Uterus (tissue), 4 donors: Measurements from ENCODE around the gene VSIG10L2. TPM values are rescaled to one million over a fixed set of nuclear protein-coding genes. Genes with fewer than 3 reads are reported as not detected.
A peak's percentile ranks its signal among the peaks of the same experiment; 100 is the strongest.

Source experiments
- DNase-seq, 2 donors: peaks; one replicate each; pipeline ENCODE4 v3.0.0-alpha.2; 2019 to 2020
- H3K27ac ChIP-seq, 2 donors: fragments of 200-600 bp; sonication (generic); 1 replicate in 1 of 2; 2 replicates in 1 of 2; pipeline ENCODE4 v1.5.1; 2016 to 2018
- H3K27me3 ChIP-seq, 2 donors: fragments of 200-600 bp; sonication (generic); one replicate each; pipeline ENCODE4 v1.5.1; 2018 to 2019; ENCODE audit warnings: control low read depth in 1 of 2
- H3K36me3 ChIP-seq, 2 donors: fragments of 200-600 bp; sonication (generic); one replicate each; pipeline ENCODE4 v1.5.1; 2019; ENCODE audit warnings: control low read depth in 1 of 2
- H3K4me1 ChIP-seq, 2 donors: fragments of 200-600 bp; sonication (generic); one replicate each; pipeline ENCODE4 v1.5.1; 2018 to 2019; ENCODE audit warnings: control low read depth in 1 of 2
- H3K4me3 ChIP-seq, 2 donors: fragments of 200-600 bp; sonication (generic); 1 replicate in 1 of 2; 2 replicates in 1 of 2; pipeline ENCODE4 v1.5.1; 2018 to 2019; ENCODE audit warnings: mild to moderate bottlenecking in 1 of 2
- H3K9me3 ChIP-seq, 2 donors: fragments of 200-600 bp; sonication (generic); one replicate each; pipeline ENCODE4 v1.5.1; 2019; ENCODE audit warnings: control low read depth in 1 of 2
- POLR2A ChIP-seq, 2 donors: fragments of 450-650 bp; IDR thresholded peaks; one replicate each; pipeline ENCODE4 v1.6.1; 2016; ENCODE audit warnings: antibody characterized with exemption in 2 of 2, mild to moderate bottlenecking in 1 of 2, moderate library complexity in 1 of 2
- intact Hi-C: fragments of 100-400 bp; cut with DNase I; formaldehyde crosslinking; loops from one replicate; pipeline ENCODE4 v1.15.1; 2023; ENCODE audit warnings: low total_unique reads
- total RNA-seq, 4 donors: library from RNA; depleted of rRNA in 3 of 4; stranded (reverse); fragments of >200 nt in 3 of 4; gene quantifications; one replicate each; pipeline versions ENCODE4 v1.1.0 to v1.2.4, GENCODE V29; 2014 to 2023
- TF ChIP-seq, protein P1 (sequence below), 4 experiments: fragments of 200-600 bp in 2 of 4; fragments of 450-650 bp in 2 of 4; sonication (generic) in 2 of 4; IDR thresholded peaks; one replicate each; pipeline ENCODE4 v1.5.1; 2016 to 2019; ENCODE audit warnings: antibody characterized with exemption in 4 of 4, mild to moderate bottlenecking in 2 of 4, moderate library complexity in 1 of 4
- donor health status: DM: yes; HTN: yes; CAD: no.

The VSIG10L2 gene
- total RNA-seq, 4 donors from 2014 or later, result 1.1 to 9.5 TPM; not detected in 2

DNA sequence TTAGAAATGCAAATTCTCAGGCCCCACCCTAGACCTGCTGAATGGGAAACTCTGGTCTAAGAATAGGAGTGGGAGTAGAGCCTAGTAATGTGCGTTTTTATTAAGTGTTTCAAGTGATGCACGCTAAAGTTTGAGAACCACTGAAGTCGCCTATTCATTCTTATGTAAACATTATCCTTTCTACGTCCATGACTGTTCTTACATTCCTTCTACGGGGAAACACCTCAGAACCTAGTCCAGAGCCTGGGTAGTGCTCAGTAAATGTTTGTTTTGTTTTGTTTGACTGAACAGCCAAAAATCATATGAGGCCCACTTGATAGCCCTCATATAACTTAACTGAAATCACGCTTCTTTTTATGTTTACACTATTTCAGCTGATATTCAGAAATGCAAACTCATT lies 29.8 kb downstream of the VSIG10L2 start:
- H3K27ac ChIP-seq, result no peak overlapping the region
- H3K4me1 ChIP-seq, result no peaks in the 10 kb centered on the region
- no peak for DNase-seq
- H3K4me3 ChIP-seq, result no peak overlapping the region
- intact Hi-C loops, result no loop called here
- TF ChIP-seq, protein P1, sequence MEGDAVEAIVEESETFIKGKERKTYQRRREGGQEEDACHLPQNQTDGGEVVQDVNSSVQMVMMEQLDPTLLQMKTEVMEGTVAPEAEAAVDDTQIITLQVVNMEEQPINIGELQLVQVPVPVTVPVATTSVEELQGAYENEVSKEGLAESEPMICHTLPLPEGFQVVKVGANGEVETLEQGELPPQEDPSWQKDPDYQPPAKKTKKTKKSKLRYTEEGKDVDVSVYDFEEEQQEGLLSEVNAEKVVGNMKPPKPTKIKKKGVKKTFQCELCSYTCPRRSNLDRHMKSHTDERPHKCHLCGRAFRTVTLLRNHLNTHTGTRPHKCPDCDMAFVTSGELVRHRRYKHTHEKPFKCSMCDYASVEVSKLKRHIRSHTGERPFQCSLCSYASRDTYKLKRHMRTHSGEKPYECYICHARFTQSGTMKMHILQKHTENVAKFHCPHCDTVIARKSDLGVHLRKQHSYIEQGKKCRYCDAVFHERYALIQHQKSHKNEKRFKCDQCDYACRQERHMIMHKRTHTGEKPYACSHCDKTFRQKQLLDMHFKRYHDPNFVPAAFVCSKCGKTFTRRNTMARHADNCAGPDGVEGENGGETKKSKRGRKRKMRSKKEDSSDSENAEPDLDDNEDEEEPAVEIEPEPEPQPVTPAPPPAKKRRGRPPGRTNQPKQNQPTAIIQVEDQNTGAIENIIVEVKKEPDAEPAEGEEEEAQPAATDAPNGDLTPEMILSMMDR (IDR thresholded peaks at IDR 0.05), result no peak
- TF ChIP-seq POLR2A (IDR thresholded peaks at IDR 0.05), result no peak
- peaks cover 0 to 5% of the 10 kb centered on the region in 2 donors for H3K27me3 ChIP-seq
- H3K9me3 ChIP-seq, result no peaks in the 10 kb centered on the region
- H3K36me3 ChIP-seq, result no peaks in the 10 kb centered on the region

GRCh38 chr11:125976156-125976555 lies 30.3 kb downstream of the VSIG10L2 start:
- no peaks in the 10 kb centered on the region for H3K4me1 ChIP-seq
- H3K36me3 ChIP-seq, result no peaks in the 10 kb centered on the region
- H3K9me3 ChIP-seq, result no peaks in the 10 kb centered on the region
- intact Hi-C loops, result no loop called here
- no peak for TF ChIP-seq POLR2A (IDR thresholded peaks at IDR 0.05)
- TF ChIP-seq, protein P1 (IDR thresholded peaks at IDR 0.05), result no peak
- peaks cover 0 to 5% of the 10 kb centered on the region in 2 donors for H3K27me3 ChIP-seq
- H3K4me3 ChIP-seq, result no peak overlapping the region
- no peak for DNase-seq
- H3K27ac ChIP-seq, result no peak overlapping the region

DNA sequence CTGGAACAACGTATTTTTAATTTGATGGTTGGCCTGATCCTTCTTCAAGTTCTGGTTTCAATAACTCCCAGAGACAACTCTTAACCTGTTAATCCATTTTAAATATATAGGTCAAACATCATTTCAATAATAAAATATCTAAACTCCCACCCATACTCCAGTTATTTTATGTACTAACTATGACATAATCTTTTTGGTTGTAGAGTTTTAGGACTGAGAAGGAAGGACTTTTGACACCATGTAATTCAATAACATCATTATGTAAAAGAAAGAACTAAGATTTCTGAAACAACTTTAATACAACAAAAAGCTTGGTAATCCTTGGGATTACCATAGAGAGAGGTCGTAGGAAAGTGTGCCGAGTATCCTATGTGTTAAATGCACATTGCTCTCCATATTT lies 31.5 kb downstream of the VSIG10L2 start:
- Histone ChIP-seq H3K4me1 (no peaks in the 10 kb centered on the region), H3K36me3 (no peaks in the 10 kb centered on the region), H3K4me3 (no peak overlapping the region), H3K9me3 (no peaks in the 10 kb centered on the region), H3K27me3 (peaks cover 0 to 5% of the 10 kb centered on the region in 2 donors), H3K27ac (no peak overlapping the region)
- DNase-seq, result no peak
- intact Hi-C loops, result no loop called here
- no peak for TF ChIP-seq POLR2A (IDR thresholded peaks at IDR 0.05)
- TF ChIP-seq, protein P1 (IDR thresholded peaks at IDR 0.05), result no peak

DNA sequence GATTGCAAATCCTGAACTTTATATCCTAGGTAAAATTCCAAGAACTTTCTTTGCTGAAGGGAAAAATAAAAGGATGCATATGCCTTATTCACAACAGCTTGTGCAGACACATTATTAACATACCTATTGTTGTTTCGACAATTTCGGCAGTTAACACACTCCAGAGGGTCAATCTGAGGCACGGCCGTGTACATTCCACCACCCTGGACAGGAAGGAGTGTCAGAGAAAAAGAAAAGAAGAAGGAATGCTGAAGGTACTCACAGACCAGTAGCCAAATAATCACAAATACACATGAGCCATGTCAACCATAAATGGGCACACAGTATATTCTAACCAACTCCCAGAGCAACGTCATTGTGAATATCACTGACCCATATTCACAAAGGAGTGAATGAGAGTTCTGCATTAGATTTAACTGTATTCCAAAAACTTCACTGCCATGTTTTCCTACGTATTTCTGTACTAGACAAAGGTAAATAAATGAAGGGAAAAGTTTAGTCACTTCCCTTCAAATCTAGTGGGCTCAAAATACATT lies 32.4 kb downstream of the VSIG10L2 start:
- intact Hi-C loops, result no loop called here
- DNase-seq, result no peak
- Histone ChIP-seq H3K36me3 (no peaks in the 10 kb centered on the region), H3K4me3 (no peak overlapping the region), H3K4me1 (no peaks in the 10 kb centered on the region), H3K27ac (no peak overlapping the region), H3K9me3 (no peaks in the 10 kb centered on the region), H3K27me3 (peaks cover 0 to 5% of the 10 kb centered on the region in 2 donors)
- TF ChIP-seq, protein P1 (IDR thresholded peaks at IDR 0.05), result no peak
- TF ChIP-seq POLR2A (IDR thresholded peaks at IDR 0.05), result no peak

- Histone ChIP-seq H3K27me3 (peaks cover 0 to 5% of the 10 kb centered on the region in 2 donors), H3K9me3 (no peaks in the 10 kb centered on the region), H3K4me1 (no peaks in the 10 kb centered on the region), H3K36me3 (no peaks in the 10 kb centered on the region), H3K27ac (peak overlapping the region in 1 of 2 donors; percentile 10), H3K4me3 (no peak overlapping the region)
- TF ChIP-seq POLR2A (IDR thresholded peaks at IDR 0.05), result no peak
- TF ChIP-seq, protein P1 (IDR thresholded peaks at IDR 0.05), result no peak
- no peak for DNase-seq
- intact Hi-C loops, result no loop called here
Measured at GRCh38 chr11:125978778-125979407, 33.0 kb downstream of the VSIG10L2 start.
